Urinary bladder (tissue), 4 donors: ENCODE data around the gene NPC1L1. TPM values are rescaled to one million over a fixed set of nuclear protein-coding genes. Genes with fewer than 3 reads are reported as not detected.
"Not testable (repeated sequence)": the region's sequence is repeated elsewhere in the genome, so short reads cannot be mapped to it uniquely, and the experiment has no call there.

ENCODE experiments used
- DNase-seq: peaks from one replicate; pipeline ENCODE4 v3.0.0-alpha.2; 2015; ENCODE audit errors: extremely low spot score
- H3K27ac ChIP-seq: one replicate; pipeline ENCODE4 v1.5.1; 2013; ENCODE audit warnings: low read depth, mild to moderate bottlenecking, moderate library complexity
- H3K36me3 ChIP-seq: one replicate; pipeline ENCODE4 v1.6.1; 2013; ENCODE audit warnings: mild to moderate bottlenecking, moderate library complexity; ENCODE audit not compliant: insufficient read depth
- H3K4me1 ChIP-seq: one replicate; pipeline ENCODE4 v1.6.1; 2013; ENCODE audit warnings: mild to moderate bottlenecking, moderate library complexity; ENCODE audit not compliant: insufficient read depth
- H3K4me3 ChIP-seq: one replicate; pipeline ENCODE4 v1.5.1; 2013; ENCODE audit warnings: low read depth, low read length
- WGBS: extraction: QIAGEN DNeasy Blood & Tissue Kit; methylation state at CpG from one replicate; pipeline ENCODE4 v1.1.7; 2013; 5-methylcytosine and 5-hydroxymethylcytosine counted together
- polyA plus RNA-seq: library from polyadenylated mRNA; stranded (reverse); fragments of 200-250 nt; gene quantifications from one replicate; pipeline ENCODE4 v1.2.3, GENCODE V29; 2013
- total RNA-seq: library from RNA; depleted of rRNA; stranded (reverse); fragments of >200 nt; gene quantifications from one replicate; pipeline ENCODE4 v1.2.3, GENCODE V29; 2014
- donor health status: healthy with polysubstance abuse.
- donor health status: healthy.

The NPC1L1 gene
- total and polyA plus RNA-seq, 2 donors = 0.25 TPM; not detected in 1

DNA sequence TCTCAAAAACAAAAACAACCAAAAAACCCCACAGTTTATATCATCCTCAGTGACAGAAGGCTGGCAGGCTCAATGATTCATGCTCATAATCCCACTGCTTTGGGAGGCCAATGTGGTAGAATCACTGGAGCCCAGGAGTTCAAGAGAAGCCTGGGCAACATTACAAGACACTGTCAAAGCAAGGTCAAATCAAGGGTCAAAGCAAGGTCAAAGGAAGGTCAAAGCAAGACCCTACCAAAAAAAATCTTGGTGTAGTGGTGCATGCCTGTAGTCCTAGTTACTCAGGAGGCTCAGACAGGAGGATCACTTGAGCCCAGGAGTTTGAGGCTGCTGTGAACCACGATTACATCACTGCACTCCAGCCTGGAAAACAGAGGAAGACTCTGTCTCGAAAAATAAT lies 14.2 kb upstream of the NPC1L1 start:
- no peaks in the 10 kb centered on the region for H3K36me3 ChIP-seq
- DNase-seq = no peak
- no peak overlapping the region for H3K4me3 ChIP-seq
- H3K4me1 ChIP-seq = no peaks in the 10 kb centered on the region
- no peak overlapping the region for H3K27ac ChIP-seq
- 78% methylated on average over 2 of the region's 2 CpGs for WGBS

DNA sequence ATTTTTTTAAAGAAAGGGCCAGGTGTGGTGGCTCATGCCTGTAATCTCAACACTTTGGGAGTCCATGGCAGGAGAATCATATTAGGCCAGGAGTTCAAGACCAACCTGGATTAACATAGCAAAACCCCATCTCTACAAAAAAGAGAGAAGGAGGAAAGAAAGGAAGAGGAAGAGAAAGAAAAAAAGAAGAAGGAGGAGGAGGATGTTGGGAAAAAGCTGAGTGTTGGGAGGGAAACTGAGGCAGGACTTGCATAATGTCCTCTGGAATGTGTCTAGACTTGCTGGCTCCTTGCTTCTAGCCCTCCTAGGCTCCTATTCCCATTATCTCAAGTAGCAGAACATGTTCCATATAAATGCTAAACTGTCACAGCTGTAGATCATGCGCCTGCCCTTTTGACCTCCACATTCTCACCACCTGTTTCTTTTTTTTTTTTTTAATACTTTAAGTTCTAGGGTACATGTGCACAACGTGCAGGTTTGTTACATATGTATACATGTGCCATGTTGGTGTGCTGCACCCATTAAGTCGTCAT lies 11.4 kb upstream of the NPC1L1 start:
- H3K4me3 ChIP-seq, H3K4me1 ChIP-seq, H3K27ac ChIP-seq, DNase-seq, H3K36me3 ChIP-seq: not testable (repeated sequence)
- 71% methylated on average over 3 of the region's 3 CpGs for WGBS

GRCh38 chr7:44549457-44549856 lies 8.3 kb upstream of the NPC1L1 start:
- DNase-seq = no peak
- 75% methylated on average over 3 of the region's 3 CpGs for WGBS
- Histone ChIP-seq H3K4me3 (no peak overlapping the region), H3K36me3 (no peaks in the 10 kb centered on the region), H3K27ac (no peak overlapping the region), H3K4me1 (no peaks in the 10 kb centered on the region)

DNA sequence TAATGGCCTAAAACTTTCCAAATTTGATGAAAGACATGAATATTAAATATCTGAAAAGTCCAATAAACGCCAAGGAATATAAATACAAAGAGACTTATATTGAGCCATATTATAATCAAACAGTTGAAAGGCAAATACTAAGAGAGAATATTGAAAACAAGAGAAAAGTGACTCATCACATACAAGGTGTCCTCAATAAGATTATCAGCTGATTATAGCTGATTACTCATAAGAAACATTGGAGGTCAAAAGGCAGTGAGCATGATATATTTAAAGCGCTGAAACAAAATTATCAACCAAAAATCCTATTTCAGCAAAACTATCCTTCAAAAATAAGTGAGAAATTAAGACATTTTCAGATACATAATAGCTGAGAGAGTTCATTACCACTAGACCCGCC lies 7.8 kb upstream of the NPC1L1 start:
- Histone ChIP-seq H3K27ac (no peak overlapping the region), H3K36me3 (no peaks in the 10 kb centered on the region), H3K4me1 (no peaks in the 10 kb centered on the region), H3K4me3 (no peak overlapping the region)
- WGBS = 87% methylated on average over 3 of the region's 3 CpGs
- DNase-seq = no peak

DNA sequence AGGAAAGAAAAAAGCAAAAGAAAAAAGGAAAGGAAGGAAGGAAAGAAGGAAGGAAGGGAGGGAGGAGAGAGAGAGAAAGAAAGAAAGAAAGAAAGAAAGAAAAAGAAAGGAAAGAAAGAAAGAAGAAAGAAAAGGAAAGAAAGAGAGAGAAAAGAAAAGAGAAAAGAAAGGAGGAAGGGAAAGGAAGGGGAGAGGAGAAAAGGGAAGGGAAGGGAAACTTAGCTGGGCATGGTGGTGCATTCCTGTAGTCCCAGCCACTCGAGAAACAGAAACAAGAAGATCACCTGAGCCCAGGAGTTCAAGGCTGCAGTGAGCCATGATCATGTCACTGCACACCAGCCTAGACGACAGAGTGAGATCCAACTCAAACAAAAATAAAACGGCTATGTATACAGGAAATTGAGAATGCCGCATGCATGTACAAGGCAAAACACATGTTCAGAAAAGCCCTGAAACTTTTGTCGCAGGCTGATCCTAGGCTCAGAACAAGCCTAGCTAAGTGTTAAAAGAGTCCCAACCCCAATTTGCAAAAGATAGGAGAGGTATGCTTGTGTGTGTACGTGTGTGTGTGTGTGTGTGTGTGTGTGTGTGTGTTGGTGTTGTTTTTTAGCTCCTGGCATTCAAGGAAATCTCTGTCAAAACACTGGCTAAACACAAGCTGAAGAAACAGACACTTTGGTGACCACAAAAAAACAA lies 6.6 kb upstream of the NPC1L1 start:
- H3K27ac ChIP-seq = no peak overlapping the region
- no peaks in the 10 kb centered on the region for H3K36me3 ChIP-seq
- no peak overlapping the region for H3K4me3 ChIP-seq
- WGBS = 32% methylated on average over 6 of the region's 6 CpGs
- no peak for DNase-seq
- no peaks in the 10 kb centered on the region for H3K4me1 ChIP-seq

- H3K27ac ChIP-seq = no peak overlapping the region
- DNase-seq = no peak
- no peak overlapping the region for H3K4me3 ChIP-seq
- no peaks in the 10 kb centered on the region for H3K4me1 ChIP-seq
- no peaks in the 10 kb centered on the region for H3K36me3 ChIP-seq
- WGBS = 84% methylated on average over 6 of the region's 6 CpGs
These were observed 913 bp upstream of the NPC1L1 start for GRCh38 chr7:44541876-44542610.

DNA sequence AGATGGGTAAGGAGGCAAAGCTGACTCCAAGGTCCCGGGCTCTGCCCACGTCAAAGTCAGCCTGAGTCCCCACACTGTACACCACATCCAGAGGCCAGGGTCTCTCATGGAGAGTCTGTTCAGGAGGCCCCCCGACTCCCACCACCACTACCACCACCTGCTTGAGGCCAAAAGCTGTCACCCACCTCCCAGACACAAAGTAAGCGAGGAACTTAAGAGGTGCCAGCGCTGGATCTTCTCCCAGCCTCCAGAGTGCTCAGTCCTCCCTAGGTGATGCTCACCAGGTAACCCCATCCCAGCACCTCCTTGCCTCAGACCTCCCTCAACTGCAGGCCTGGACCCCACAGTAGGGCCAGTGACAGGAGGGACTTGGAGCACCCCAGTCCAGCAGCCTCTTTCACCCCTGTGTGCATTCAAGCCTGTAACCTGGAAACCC lies 520 bp downstream of the NPC1L1 start:
- no peak overlapping the region for H3K4me3 ChIP-seq
- no peak overlapping the region for H3K27ac ChIP-seq
- DNase-seq = no peak
- H3K4me1 ChIP-seq = no peaks in the 10 kb centered on the region
- H3K36me3 ChIP-seq = no peaks in the 10 kb centered on the region
- WGBS = 87% methylated on average over 5 of the region's 5 CpGs

GRCh38 chr7:44539669-44540506 lies 1.2 kb downstream of the NPC1L1 start:
- 88% methylated on average over 27 of the region's 27 CpGs for WGBS
- no peak for DNase-seq
- H3K36me3 ChIP-seq = no peaks in the 10 kb centered on the region
- no peak overlapping the region for H3K27ac ChIP-seq
- H3K4me1 ChIP-seq = no peaks in the 10 kb centered on the region
- no peak overlapping the region for H3K4me3 ChIP-seq

DNA sequence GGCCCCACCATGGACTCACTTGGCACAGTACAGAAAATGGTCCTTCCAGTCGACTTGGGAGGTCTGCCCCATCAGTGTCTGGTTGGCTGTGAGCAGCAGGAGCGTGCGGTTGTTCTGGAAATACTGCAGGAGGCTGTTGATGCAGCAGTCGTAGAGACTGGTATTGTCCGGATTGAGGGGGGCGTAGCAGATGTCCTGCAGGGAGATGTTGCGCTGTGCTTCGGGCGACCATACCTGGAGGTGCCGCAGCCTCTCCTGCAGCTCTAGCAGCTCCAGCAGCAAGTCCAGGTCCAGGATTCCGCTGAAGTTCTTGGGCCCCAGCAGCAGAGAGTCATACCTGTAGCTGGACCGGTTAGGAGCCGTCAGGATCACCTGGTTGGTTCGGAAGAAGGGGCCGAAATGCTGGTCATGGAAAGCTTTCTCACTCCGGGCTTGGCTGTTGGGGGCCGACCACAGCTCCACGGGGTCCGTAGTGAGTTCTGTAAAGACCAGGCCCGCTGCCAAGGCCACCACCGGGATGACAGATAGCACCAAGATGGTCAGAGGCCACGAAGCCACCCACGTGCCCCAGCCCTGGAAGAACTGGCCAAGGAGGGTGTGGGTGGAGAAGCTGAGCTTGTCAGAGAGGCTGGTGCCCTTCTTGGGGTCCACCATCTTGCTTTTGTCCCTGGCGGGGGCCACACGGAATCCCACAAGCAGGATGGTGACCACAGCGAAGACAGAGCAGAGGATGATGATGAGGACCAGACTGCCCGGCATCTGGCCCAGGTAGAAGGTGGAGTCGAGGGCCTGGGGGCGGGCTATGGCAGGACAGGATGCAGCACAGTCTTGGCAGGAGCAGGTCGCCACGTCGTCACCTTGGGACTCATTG lies 2.1 kb downstream of the NPC1L1 start:
- DNase-seq = no peak
- Histone ChIP-seq H3K27ac (no peak overlapping the region), H3K4me1 (no peaks in the 10 kb centered on the region), H3K36me3 (no peaks in the 10 kb centered on the region), H3K4me3 (no peak overlapping the region)
- 91% methylated on average over 32 of the region's 32 CpGs for WGBS

DNA sequence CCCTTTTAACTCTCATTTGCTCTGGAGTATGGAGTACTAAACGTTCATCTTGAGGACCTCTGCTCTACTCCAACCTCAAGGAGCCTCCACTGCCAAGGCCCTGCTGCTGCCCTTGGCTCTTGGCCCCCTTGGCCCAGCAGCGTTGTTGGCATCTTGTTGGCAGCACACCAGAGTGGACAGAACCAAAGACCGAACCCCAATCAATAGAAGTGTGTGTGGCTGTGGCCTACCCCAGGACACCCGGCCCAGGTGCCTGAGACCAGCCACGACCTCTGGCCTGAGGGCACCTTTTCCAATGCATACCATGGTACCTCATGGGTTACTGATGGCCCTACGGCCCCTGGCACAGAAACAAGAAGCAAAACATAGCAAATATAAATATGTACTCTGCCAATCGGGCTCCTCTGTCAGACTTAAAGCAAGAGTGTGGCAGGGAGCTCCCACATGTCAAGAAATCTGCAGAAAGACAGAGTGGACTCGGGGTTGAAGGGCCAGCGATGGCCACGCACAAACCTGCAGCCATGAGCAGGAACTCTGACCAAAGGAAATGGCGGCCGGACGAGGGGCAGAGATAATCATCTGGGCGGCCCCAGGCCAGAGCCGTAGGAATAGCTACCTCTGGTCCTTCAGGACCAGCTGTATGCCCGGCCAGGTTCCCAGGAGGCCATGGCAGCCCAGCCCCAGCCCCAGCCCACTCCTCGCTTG lies 2.9 kb downstream of the NPC1L1 start:
- Histone ChIP-seq H3K4me1 (no peaks in the 10 kb centered on the region), H3K27ac (no peak overlapping the region), H3K4me3 (no peak overlapping the region), H3K36me3 (no peaks in the 10 kb centered on the region)
- 87% methylated on average over 17 of the region's 17 CpGs for WGBS
- DNase-seq = no peak

GRCh38 chr7:44537442-44537841 lies 3.7 kb downstream of the NPC1L1 start:
- DNase-seq = no peak
- Histone ChIP-seq H3K36me3 (no peaks in the 10 kb centered on the region), H3K4me3 (no peak overlapping the region), H3K4me1 (no peaks in the 10 kb centered on the region), H3K27ac (no peak overlapping the region)
- 92% methylated on average over 6 of the region's 6 CpGs for WGBS

GRCh38 chr7:44536090-44536489 lies 5.0 kb downstream of the NPC1L1 start:
- no peaks in the 10 kb centered on the region for H3K36me3 ChIP-seq
- no peak for DNase-seq
- no peak overlapping the region for H3K27ac ChIP-seq
- H3K4me1 ChIP-seq = no peaks in the 10 kb centered on the region
- 78% methylated on average over 10 of the region's 10 CpGs for WGBS
- H3K4me3 ChIP-seq = no peak overlapping the region
